Osteocyte (in vitro differentiated cells): ENCODE results near the gene SLC24A1. TPM values are rescaled to one million over a fixed set of nuclear protein-coding genes. Genes with fewer than 3 reads are reported as not detected.
A peak's percentile ranks its signal among the peaks of the same experiment; 100 is the strongest.

Source experiments
- DNase-seq: peaks from one replicate; pipeline ENCODE4 v3.0.0; 2021; ENCODE audit warnings: mixed read lengths; ENCODE audit not compliant: unreplicated experiment; ENCODE audit errors: extremely low spot score
- H3K27ac Mint-ChIP-seq: one replicate; pipeline ENCODE4 v1.8.0; 2021; ENCODE audit warnings: mild to moderate bottlenecking, mixed read lengths; ENCODE audit not compliant: unreplicated experiment
- H3K27me3 Mint-ChIP-seq: one replicate; pipeline ENCODE4 v1.8.0; 2021; ENCODE audit warnings: mixed read lengths; ENCODE audit not compliant: unreplicated experiment
- H3K36me3 Mint-ChIP-seq: one replicate; pipeline ENCODE4 v1.8.0; 2021; ENCODE audit warnings: mixed read lengths; ENCODE audit not compliant: unreplicated experiment
- H3K4me1 Mint-ChIP-seq: one replicate; pipeline ENCODE4 v1.8.0; 2021; ENCODE audit warnings: mixed read lengths; ENCODE audit not compliant: unreplicated experiment
- H3K4me3 Mint-ChIP-seq: one replicate; pipeline ENCODE4 v1.8.0; 2021; ENCODE audit warnings: mild to moderate bottlenecking, moderate library complexity, mixed read lengths; ENCODE audit not compliant: unreplicated experiment
- H3K9me3 Mint-ChIP-seq: one replicate; pipeline ENCODE4 v1.8.0; 2021; ENCODE audit warnings: mixed read lengths; ENCODE audit not compliant: unreplicated experiment
- long read RNA-seq: library from polyadenylated mRNA; unstranded; transcript quantifications from one replicate; pipeline ENCODE4 v2.0.0, GENCODE V29; 2021
- total RNA-seq: library from RNA; stranded (reverse); gene quantifications from 2 replicates; pipeline ENCODE4 v1.2.1, GENCODE V29; 2021
- TF ChIP-seq, protein P1 (sequence below): fragments of 200-600 bp; sonication (generic); IDR thresholded peaks from 2 replicates; pipeline ENCODE4 v1.5.0; 2021; ENCODE audit warnings: antibody characterized with exemption, mild to moderate bottlenecking, moderate library complexity

SLC24A1 gene
- 14.8 and 17.2 TPM in 2 replicates for total RNA-seq
- long read RNA-seq, partial matches to known transcripts = 4 of 8 reads
- long read RNA-seq, other reads (novel, unspliced or antisense) = 4 of 8 reads

- TF ChIP-seq, protein P1, sequence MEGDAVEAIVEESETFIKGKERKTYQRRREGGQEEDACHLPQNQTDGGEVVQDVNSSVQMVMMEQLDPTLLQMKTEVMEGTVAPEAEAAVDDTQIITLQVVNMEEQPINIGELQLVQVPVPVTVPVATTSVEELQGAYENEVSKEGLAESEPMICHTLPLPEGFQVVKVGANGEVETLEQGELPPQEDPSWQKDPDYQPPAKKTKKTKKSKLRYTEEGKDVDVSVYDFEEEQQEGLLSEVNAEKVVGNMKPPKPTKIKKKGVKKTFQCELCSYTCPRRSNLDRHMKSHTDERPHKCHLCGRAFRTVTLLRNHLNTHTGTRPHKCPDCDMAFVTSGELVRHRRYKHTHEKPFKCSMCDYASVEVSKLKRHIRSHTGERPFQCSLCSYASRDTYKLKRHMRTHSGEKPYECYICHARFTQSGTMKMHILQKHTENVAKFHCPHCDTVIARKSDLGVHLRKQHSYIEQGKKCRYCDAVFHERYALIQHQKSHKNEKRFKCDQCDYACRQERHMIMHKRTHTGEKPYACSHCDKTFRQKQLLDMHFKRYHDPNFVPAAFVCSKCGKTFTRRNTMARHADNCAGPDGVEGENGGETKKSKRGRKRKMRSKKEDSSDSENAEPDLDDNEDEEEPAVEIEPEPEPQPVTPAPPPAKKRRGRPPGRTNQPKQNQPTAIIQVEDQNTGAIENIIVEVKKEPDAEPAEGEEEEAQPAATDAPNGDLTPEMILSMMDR = no peak
- Mint-ChIP-seq H3K9me3 (no peaks in the 10 kb centered on the region), H3K4me1 (no peaks in the 10 kb centered on the region), H3K27ac (no peak within 1 kb of the TSS), H3K4me3 (no peak within 1 kb of the TSS), H3K27me3 (no peaks in the 10 kb centered on the region), H3K36me3 (peaks cover 24% of the 10 kb centered on the region)
- no peak for DNase-seq
These were observed at the start of gene SLC24A1 for GRCh38 chr15:65621638-65622037. SLC24A1 (plus strand) TSS chr15:65621938; CDS start chr15:65624081, 2,143 bp downstream.

DNA sequence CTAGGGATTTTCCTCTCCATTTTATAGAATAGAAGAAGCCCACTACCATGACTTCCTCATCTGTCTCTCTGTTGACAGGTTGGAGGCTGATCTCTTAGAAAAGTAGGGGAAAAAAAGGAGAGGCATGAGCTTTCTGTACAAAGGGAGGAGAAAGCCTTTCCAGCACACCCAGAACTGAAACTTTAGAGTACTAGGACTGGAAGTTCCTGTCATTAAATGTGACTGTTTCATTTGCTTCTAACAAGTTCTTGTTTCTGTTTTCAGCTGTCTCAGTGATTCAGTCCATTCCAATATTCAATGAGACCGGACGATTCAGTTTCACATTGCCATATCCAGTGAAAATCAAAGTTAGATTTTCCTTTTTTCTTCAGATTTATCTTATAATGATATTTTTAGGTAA lies 49.8 kb upstream of the SLC24A1 start:
- H3K36me3 Mint-ChIP-seq = peaks cover 49% of the 10 kb centered on the region
- DNase-seq = no peak
- H3K9me3 Mint-ChIP-seq = no peaks in the 10 kb centered on the region
- peaks cover 8% of the 10 kb centered on the region for H3K4me1 Mint-ChIP-seq
- H3K27me3 Mint-ChIP-seq = no peaks in the 10 kb centered on the region
- no peak overlapping the region for H3K27ac Mint-ChIP-seq
- no peak overlapping the region for H3K4me3 Mint-ChIP-seq
- TF ChIP-seq, protein P1 = no peak

- Mint-ChIP-seq H3K27me3 (no peaks in the 10 kb centered on the region), H3K4me1 (peaks cover 34% of the 10 kb centered on the region), H3K36me3 (peaks cover 47% of the 10 kb centered on the region), H3K4me3 (no peak overlapping the region), H3K27ac (peak overlapping the region; percentile 61), H3K9me3 (no peaks in the 10 kb centered on the region)
- no peak for DNase-seq
- TF ChIP-seq, protein P1 = no peak
These were observed 45.1 kb upstream of the SLC24A1 start for GRCh38 chr15:65576664-65577063.

GRCh38 chr15:65577129-65577996 lies 44.4 kb upstream of the SLC24A1 start:
- Mint-ChIP-seq H3K27ac (peak overlapping the region; percentile 61), H3K4me1 (peaks cover 34% of the 10 kb centered on the region)

More at GRCh38 chr15:65577129-65577996, 44.4 kb upstream of the SLC24A1 start:
- Mint-ChIP-seq H3K27me3 (no peaks in the 10 kb centered on the region), H3K4me3 (no peak overlapping the region), H3K36me3 (peaks cover 48% of the 10 kb centered on the region), H3K9me3 (no peaks in the 10 kb centered on the region)
- DNase-seq = no peak
- TF ChIP-seq, protein P1 = no peak
